Keratinocyte (primary cell): ENCODE measurements around the gene C1S. TPM values are rescaled to one million over a fixed set of nuclear protein-coding genes. Genes with fewer than 3 reads are reported as not detected.

Experiments
- DNase-seq: peaks from one replicate; pipeline ENCODE4 v3.0.0-alpha.2; 2011; ENCODE audit warnings: low read depth, missing footprints, low spot score
- FAIRE-seq: peaks from 2 replicates; lab custom pipeline; 2011; peaks lifted over from hg19 to GRCh38; lab: Jason Lieb, UNC
- H2AFZ ChIP-seq: 2 replicates; pipeline ENCODE4 v1.6.0; 2012; ENCODE audit warnings: low read length, control low read depth, inconsistent platforms; ENCODE audit not compliant: control insufficient read depth
- H3K27ac ChIP-seq: 2 replicates; pipeline ENCODE4 v1.5.1; 2011; ENCODE audit warnings: low read length; ENCODE audit not compliant: control insufficient read depth, insufficient read depth
- H3K27me3 ChIP-seq: 3 replicates; pipeline ENCODE4 v1.6.0; 2011; ENCODE audit warnings: low read length; ENCODE audit not compliant: control insufficient read depth, insufficient read depth; ENCODE audit errors: extremely low read depth
- H3K36me3 ChIP-seq, 2 experiments: 2 replicates in 1 of 2; 3 replicates in 1 of 2; pipeline ENCODE4 v1.5.1; 2011; ENCODE audit warnings: low read length in 2 of 2, mild to moderate bottlenecking in 1 of 2; ENCODE audit not compliant: control insufficient read depth in 2 of 2, insufficient read depth in 2 of 2; ENCODE audit errors: extremely low read depth in 1 of 2
- H3K4me1 ChIP-seq: 3 replicates; pipeline ENCODE4 v1.5.1; 2011; ENCODE audit warnings: low read length; ENCODE audit not compliant: control insufficient read depth, insufficient read depth; ENCODE audit errors: extremely low read depth
- H3K4me2 ChIP-seq: 3 replicates; pipeline ENCODE4 v1.6.0; 2011; ENCODE audit warnings: low read depth, low read length; ENCODE audit not compliant: control insufficient read depth, insufficient read depth; ENCODE audit errors: extremely low read depth
- H3K4me3 ChIP-seq, 3 experiments: fragments of 200-600 bp in 1 of 3; sonication (generic) in 1 of 3; 2 replicates in 2 of 3; 3 replicates in 1 of 3; pipeline ENCODE4 v1.5.1; 2011 to 2016; ENCODE audit warnings: low read length in 3 of 3, mild to moderate bottlenecking in 3 of 3, control low read depth in 2 of 3, inconsistent platforms in 1 of 3, low read depth in 1 of 3, mixed read lengths in 1 of 3, mixed run types in 1 of 3, moderate library complexity in 1 of 3; ENCODE audit not compliant: control insufficient read depth in 2 of 3, insufficient read depth in 2 of 3; ENCODE audit errors: extremely low read depth in 1 of 3
- H3K79me2 ChIP-seq: 2 replicates; pipeline ENCODE4 v1.6.0; 2012; ENCODE audit warnings: low read length; ENCODE audit not compliant: control insufficient read depth, insufficient read depth
- H3K9ac ChIP-seq: 3 replicates; pipeline ENCODE4 v1.6.0; 2011; ENCODE audit warnings: low read length; ENCODE audit not compliant: control insufficient read depth, insufficient read depth; ENCODE audit errors: extremely low read depth
- H3K9me1 ChIP-seq: 3 replicates; pipeline ENCODE4 v1.6.0; 2011; ENCODE audit warnings: low read length; ENCODE audit not compliant: control insufficient read depth, insufficient read depth; ENCODE audit errors: extremely low read depth
- H3K9me3 ChIP-seq: 2 replicates; pipeline ENCODE4 v1.5.1; 2012; ENCODE audit warnings: low read depth, low read length; ENCODE audit not compliant: control insufficient read depth
- H4K20me1 ChIP-seq: 3 replicates; pipeline ENCODE4 v1.6.0; 2011; ENCODE audit warnings: low read length; ENCODE audit not compliant: control insufficient read depth, insufficient read depth; ENCODE audit errors: extremely low read depth
- EZH2 ChIP-seq: IDR thresholded peaks from one replicate; pipeline ENCODE4 v1.6.1; 2012; ENCODE audit warnings: inconsistent platforms, mild to moderate bottlenecking, low read length, moderate library complexity
- dilution Hi-C: fragments of 300-500 bp; cut with MboI; formaldehyde crosslinking; loops from one replicate; pipeline ENCODE4 v1.7.0; 2020; ENCODE audit warnings: low sequenced_read_pairs; ENCODE audit not compliant: extremely low pct_ligation_motif_present
- polyA plus RNA-seq, 5 experiments: library from polyadenylated mRNA; depleted of rRNA in 3 of 5; stranded (reverse) in 3 of 5; stranded (forward) in 1 of 5; unstranded in 1 of 5; fragments of >200 nt; gene quantifications; 1 replicate in 1 of 5; 2 replicates in 3 of 5; 3 replicates in 1 of 5; pipeline versions ENCODE4 v1.2.1 to v1.2.3, GENCODE V29; 2011 to 2012; ENCODE audit warnings: missing spikeins in 2 of 5, low read depth in 1 of 5, low replicate concordance in 1 of 5
- TF ChIP-seq, protein P1 (sequence below), 3 experiments: IDR thresholded peaks in 1 of 3; conservative IDR thresholded peaks in 1 of 3; optimal IDR thresholded peaks in 1 of 3; 2 replicates in 2 of 3; 3 replicates in 1 of 3; pipeline versions ENCODE3 to v1.5.1; 2011; ENCODE audit warnings: low read length in 3 of 3, mild to moderate bottlenecking in 3 of 3, moderate library complexity in 2 of 3, control low read depth in 1 of 3, inconsistent platforms in 1 of 3; ENCODE audit not compliant: insufficient read depth in 2 of 3; ENCODE audit errors: extremely low read depth in 1 of 3

Gene C1S
- polyA plus RNA-seq, 1 donor (not counting 4 experiments of a cell fraction or from before 2014, with no cell fraction given): 2.6 TPM

- Histone ChIP-seq H3K9ac (no peak overlapping the region), H3K27me3 (no peaks in the 10 kb centered on the region), H3K9me1 (peaks cover 2% of the 10 kb centered on the region), H4K20me1 (no peaks in the 10 kb centered on the region), H3K4me1 (peaks cover 24% of the 10 kb centered on the region), H3K9me3 (no peaks in the 10 kb centered on the region), H2AFZ (no peak overlapping the region), H3K4me2 (no peak overlapping the region), H3K4me3 (no peak overlapping the region), H3K79me2 (no peaks in the 10 kb centered on the region), H3K27ac (no peak overlapping the region), H3K36me3 (no peaks in the 10 kb centered on the region)
- FAIRE-seq: no peak
- no peak for DNase-seq
- dilution Hi-C loops: no loop called here
- TF ChIP-seq EZH2: no peak
- TF ChIP-seq, protein P1, sequence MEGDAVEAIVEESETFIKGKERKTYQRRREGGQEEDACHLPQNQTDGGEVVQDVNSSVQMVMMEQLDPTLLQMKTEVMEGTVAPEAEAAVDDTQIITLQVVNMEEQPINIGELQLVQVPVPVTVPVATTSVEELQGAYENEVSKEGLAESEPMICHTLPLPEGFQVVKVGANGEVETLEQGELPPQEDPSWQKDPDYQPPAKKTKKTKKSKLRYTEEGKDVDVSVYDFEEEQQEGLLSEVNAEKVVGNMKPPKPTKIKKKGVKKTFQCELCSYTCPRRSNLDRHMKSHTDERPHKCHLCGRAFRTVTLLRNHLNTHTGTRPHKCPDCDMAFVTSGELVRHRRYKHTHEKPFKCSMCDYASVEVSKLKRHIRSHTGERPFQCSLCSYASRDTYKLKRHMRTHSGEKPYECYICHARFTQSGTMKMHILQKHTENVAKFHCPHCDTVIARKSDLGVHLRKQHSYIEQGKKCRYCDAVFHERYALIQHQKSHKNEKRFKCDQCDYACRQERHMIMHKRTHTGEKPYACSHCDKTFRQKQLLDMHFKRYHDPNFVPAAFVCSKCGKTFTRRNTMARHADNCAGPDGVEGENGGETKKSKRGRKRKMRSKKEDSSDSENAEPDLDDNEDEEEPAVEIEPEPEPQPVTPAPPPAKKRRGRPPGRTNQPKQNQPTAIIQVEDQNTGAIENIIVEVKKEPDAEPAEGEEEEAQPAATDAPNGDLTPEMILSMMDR (optimal IDR thresholded peaks at IDR 0.05 in 1 of 3, IDR thresholded peaks at IDR 0.05 in 1 of 3, conservative IDR thresholded peaks at IDR 0.05 in 1 of 3; ENCODE audit: extremely low read depth in 1 of 3, insufficient read depth in 2 of 3, low read length in 3 of 3): no peak
Observed at GRCh38 chr12:7069386-7069785, 8.9 kb downstream of the C1S start.

DNA sequence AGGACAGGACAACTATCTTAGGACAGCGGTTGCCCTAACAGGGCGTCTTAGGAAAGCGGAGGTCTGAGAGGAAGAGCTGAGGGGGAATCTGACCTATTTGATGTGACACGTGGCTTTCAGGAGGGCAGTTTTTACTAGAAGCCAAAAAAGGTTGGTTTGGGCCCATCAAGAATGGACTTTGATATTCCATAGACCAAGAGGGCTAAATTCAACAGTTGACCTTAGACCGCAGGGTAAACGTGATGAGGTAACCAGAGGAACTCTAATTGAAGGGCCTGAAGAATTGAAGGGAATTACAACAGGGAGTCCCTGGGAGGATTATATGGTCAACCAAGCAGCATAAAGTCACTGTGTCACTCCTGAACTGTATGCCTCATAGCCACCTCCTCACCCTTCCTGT is 11.5 kb downstream of the C1S start:
- Histone ChIP-seq H3K79me2 (no peaks in the 10 kb centered on the region), H3K4me1 (peaks cover 16% of the 10 kb centered on the region), H3K27ac (no peak overlapping the region), H3K9ac (no peak overlapping the region), H3K27me3 (no peaks in the 10 kb centered on the region), H3K4me3 (no peak overlapping the region), H3K9me3 (no peaks in the 10 kb centered on the region), H3K4me2 (no peak overlapping the region), H3K9me1 (peaks cover 2% of the 10 kb centered on the region), H2AFZ (no peak overlapping the region), H4K20me1 (no peaks in the 10 kb centered on the region), H3K36me3 (no peaks in the 10 kb centered on the region)
- dilution Hi-C loops: no loop called here
- DNase-seq: no peak
- TF ChIP-seq, protein P1 (optimal IDR thresholded peaks at IDR 0.05 in 1 of 3, IDR thresholded peaks at IDR 0.05 in 1 of 3, conservative IDR thresholded peaks at IDR 0.05 in 1 of 3; ENCODE audit: extremely low read depth in 1 of 3, insufficient read depth in 2 of 3, low read length in 3 of 3): no peak
- no peak for TF ChIP-seq EZH2
- FAIRE-seq: no peak
